IMR-90 (cell line): ENCODE data around the gene LAMTOR3. TPM values are rescaled to one million over a fixed set of nuclear protein-coding genes. Genes with fewer than 3 reads are reported as not detected.
A peak's percentile ranks its signal among the peaks of the same experiment; 100 is the strongest.

ENCODE experiments used
- FOS ChIP-seq: fragments of 150-350 bp; IDR thresholded peaks from 2 replicates; pipeline ENCODE4 v1.6.1; 2016; ENCODE audit warnings: low read depth, low read length
- POLR2A ChIP-seq: IDR thresholded peaks from 2 replicates; pipeline ENCODE4 v1.6.1; 2012; ENCODE audit warnings: mild to moderate bottlenecking, low read depth, low read length
- RCOR1 ChIP-seq: IDR thresholded peaks from 2 replicates; pipeline ENCODE4 v1.6.1; 2012; ENCODE audit warnings: mild to moderate bottlenecking, low read length, improper control_type of control experiment; ENCODE audit not compliant: insufficient replicate concordance
- RFX5 ChIP-seq: IDR thresholded peaks from 2 replicates; pipeline ENCODE4 v1.8.0; 2012; ENCODE audit warnings: low read depth, mild to moderate bottlenecking, low read length, moderate library complexity
- polyA plus RNA-seq, 3 experiments: library from polyadenylated mRNA; depleted of rRNA; stranded (reverse); fragments of >200 nt; gene quantifications; 2 replicates each; pipeline ENCODE4 v1.2.3, GENCODE V29; 2012; ENCODE audit warnings: low replicate concordance in 1 of 3
- total RNA-seq: library from RNA; depleted of rRNA; stranded (reverse); fragments of >200 nt; gene quantifications from 2 replicates; pipeline ENCODE4 v1.2.3, GENCODE V29; 2012
- TF ChIP-seq, protein P1 (sequence below): fragments of 150-350 bp; IDR thresholded peaks from 2 replicates; pipeline ENCODE4 v1.6.1; 2016; ENCODE audit warnings: low read depth, mild to moderate bottlenecking, low read length, moderate library complexity, borderline replicate concordance

The LAMTOR3 gene
- total and polyA plus RNA-seq, 2 of the 4 experiments (the other 2 are of a cell fraction) = 28.6 to 35.7 TPM

DNA sequence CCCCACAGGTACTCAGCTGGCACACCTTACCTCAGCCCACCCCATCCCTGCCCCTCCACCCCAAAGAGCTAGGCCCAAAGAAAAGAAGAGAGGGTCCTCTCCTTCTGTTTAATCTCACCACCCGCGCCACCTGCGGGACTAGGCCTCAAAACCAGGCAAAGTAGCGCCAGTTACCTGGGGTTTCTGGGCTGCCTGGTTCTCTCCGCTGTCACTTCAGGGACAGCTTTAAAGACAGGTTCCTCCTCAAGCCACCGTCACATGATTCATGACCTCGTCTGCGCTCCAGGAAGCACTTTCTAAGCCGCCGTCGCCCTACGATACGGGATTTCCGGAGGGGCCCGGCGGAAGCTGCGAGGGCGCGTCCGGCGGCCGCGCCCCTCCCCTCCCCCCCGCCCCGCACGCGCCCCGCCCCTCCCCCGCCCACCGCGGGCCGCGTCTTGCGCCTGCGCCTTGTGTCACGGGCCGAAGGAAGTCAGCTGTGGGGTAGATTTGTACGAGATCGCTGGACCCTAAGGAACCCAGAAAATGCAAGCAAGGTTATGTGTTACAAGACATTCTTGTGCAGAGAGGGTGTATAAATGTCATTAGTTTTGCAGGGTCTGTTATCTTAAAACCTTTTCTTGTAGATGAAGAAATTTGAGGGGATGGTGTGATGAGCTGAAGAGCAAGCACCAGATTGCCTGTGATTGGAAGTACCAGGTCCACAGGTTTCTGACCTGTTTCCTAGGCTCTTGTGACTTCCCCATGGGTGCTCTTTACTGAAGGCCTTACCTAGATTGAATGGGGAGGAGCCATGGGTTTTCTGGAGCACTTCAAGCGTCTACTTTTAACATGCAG lies at the start of gene LAMTOR3 (continued):
- TF ChIP-seq, protein P1, sequence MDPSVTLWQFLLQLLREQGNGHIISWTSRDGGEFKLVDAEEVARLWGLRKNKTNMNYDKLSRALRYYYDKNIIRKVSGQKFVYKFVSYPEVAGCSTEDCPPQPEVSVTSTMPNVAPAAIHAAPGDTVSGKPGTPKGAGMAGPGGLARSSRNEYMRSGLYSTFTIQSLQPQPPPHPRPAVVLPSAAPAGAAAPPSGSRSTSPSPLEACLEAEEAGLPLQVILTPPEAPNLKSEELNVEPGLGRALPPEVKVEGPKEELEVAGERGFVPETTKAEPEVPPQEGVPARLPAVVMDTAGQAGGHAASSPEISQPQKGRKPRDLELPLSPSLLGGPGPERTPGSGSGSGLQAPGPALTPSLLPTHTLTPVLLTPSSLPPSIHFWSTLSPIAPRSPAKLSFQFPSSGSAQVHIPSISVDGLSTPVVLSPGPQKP = no peak
- no peak for TF ChIP-seq RCOR1
- no peak for TF ChIP-seq RFX5
- no peak for TF ChIP-seq FOS
- peak; percentile 69 for TF ChIP-seq POLR2A
